HepG2 (cell line): ENCODE data around the gene KCNJ6. TPM values are rescaled to one million over a fixed set of nuclear protein-coding genes. Genes with fewer than 3 reads are reported as not detected.

Experiments used
- ATAC-seq: fragments of 200-7000 bp; cut with Tn5 transposase; 3 replicates; pipeline ENCODE4 v1.9.1; 2020; ENCODE audit warnings: mild to moderate bottlenecking, moderate library complexity
- BruUV-seq: library from RNA; stranded (reverse); fragments of 400-500 nt; replicated peaks from 2 replicates; lab custom pipeline; 2021; lab: Mats Ljungman, UMichigan
- CTCF ChIA-PET: fragments of 300-600 bp; formaldehyde crosslinking; extraction: SDS; loops from one replicate; lab custom pipeline; 2021; ENCODE audit warnings: low total read pairs, inconsistent platforms, low intra/inter-chr PET ratio; lab: Yijun Ruan, JAX
- POLR2A ChIA-PET: fragments of 350-600 bp; sonication (Branson Sonifier 250); formaldehyde crosslinking; loops from one replicate; lab custom pipeline; 2020; ENCODE audit warnings: antibody characterized with exemption, inconsistent platforms; lab: Yijun Ruan, JAX
- DNase-seq: peaks from one replicate; pipeline ENCODE4 v3.0.0-alpha.2; 2015; ENCODE audit warnings: low spot score
- FAIRE-seq: peaks from 3 replicates; lab custom pipeline; 2011; peaks lifted over from hg19 to GRCh38; lab: Jason Lieb, UNC
- H2AFZ ChIP-seq: one replicate; pipeline ENCODE4 v1.6.1; 2011; ENCODE audit warnings: low read length, inconsistent platforms
- H3K27ac ChIP-seq: fragments of 300-600 bp; 3 replicates; pipeline ENCODE4 v1.8.0; 2011; ENCODE audit warnings: mixed run types, mild to moderate bottlenecking, mixed read lengths, low read length, inconsistent platforms; ENCODE audit not compliant: insufficient read depth; ENCODE audit errors: extremely low read length
- H3K27me3 ChIP-seq, 2 experiments: fragments of 200-600 bp in 1 of 2; 2 replicates in 1 of 2; 3 replicates in 1 of 2; pipeline versions ENCODE4 v1.6.0 to v1.8.0; 2011; ENCODE audit warnings: low read length in 2 of 2, mild to moderate bottlenecking in 2 of 2, moderate library complexity in 2 of 2, inconsistent platforms in 1 of 2; ENCODE audit not compliant: insufficient read depth in 2 of 2, control insufficient read depth in 1 of 2
- H3K36me3 ChIP-seq, 2 experiments: fragments of 200-600 bp in 1 of 2; replicated peaks in 1 of 2; 2 replicates in 1 of 2; 3 replicates in 1 of 2; pipeline versions ENCODE4 v1.5.1 to v1.8.0; 2011; ENCODE audit warnings: low read length in 2 of 2, inconsistent platforms in 1 of 2; ENCODE audit not compliant: insufficient read depth in 2 of 2, control insufficient read depth in 1 of 2
- H3K4me1 ChIP-seq: 2 replicates; pipeline ENCODE4 v1.5.1; 2012; ENCODE audit warnings: low read length, inconsistent platforms; ENCODE audit not compliant: insufficient read depth
- H3K4me2 ChIP-seq: 2 replicates; pipeline ENCODE4 v1.6.0; 2011; ENCODE audit warnings: low read depth, low read length, inconsistent platforms
- H3K4me3 ChIP-seq, 3 experiments: fragments of 200-600 bp in 1 of 3; sonication (generic), shearing (Covaris generic) in 1 of 3; replicated peaks in 1 of 3; 2 replicates each; pipeline ENCODE4 v1.5.1; 2011 to 2016; ENCODE audit warnings: low read length in 3 of 3, inconsistent platforms in 2 of 3, low read depth in 2 of 3, mild to moderate bottlenecking in 2 of 3, control low read depth in 1 of 3, mixed read lengths in 1 of 3; ENCODE audit not compliant: insufficient read depth in 1 of 3
- H3K79me2 ChIP-seq: one replicate; pipeline ENCODE4 v1.6.1; 2011; ENCODE audit warnings: low read length, inconsistent platforms; ENCODE audit not compliant: insufficient read depth
- H3K9ac ChIP-seq: 2 replicates; pipeline ENCODE4 v1.6.0; 2011; ENCODE audit warnings: mild to moderate bottlenecking, low read depth, low read length, inconsistent platforms; ENCODE audit not compliant: insufficient read depth
- H3K9me3 ChIP-seq: 2 replicates; pipeline ENCODE4 v1.5.1; 2012; ENCODE audit warnings: mild to moderate bottlenecking, low read length
- H4K20me1 ChIP-seq: 2 replicates; pipeline ENCODE4 v1.6.0; 2011; ENCODE audit warnings: inconsistent platforms, mild to moderate bottlenecking, low read length, moderate library complexity; ENCODE audit not compliant: insufficient read depth
- BCL3 ChIP-seq: sonication (generic); formaldehyde crosslinking; IDR thresholded peaks from 2 replicates; pipeline ENCODE4 v1.5.1; 2020; ENCODE audit warnings: mild to moderate bottlenecking, missing genetic modification reagents, moderate library complexity
- DNMT3B ChIP-seq: conservative IDR thresholded peaks from 2 replicates; pipeline ENCODE4 v1.6.1; 2016; ENCODE audit warnings: missing biosample characterization, control low read depth
- EP300 ChIP-seq, 3 experiments: sonication (generic) in 1 of 3; formaldehyde crosslinking in 1 of 3; IDR thresholded peaks; 2 replicates each; pipeline versions ENCODE4 v1.5.1 to v1.6.1; 2011 to 2020; ENCODE audit warnings: low read depth in 2 of 3, low read length in 2 of 3, borderline replicate concordance in 1 of 3, improper control_type of control experiment in 1 of 3, mild to moderate bottlenecking in 1 of 3, missing genetic modification reagents in 1 of 3, moderate library complexity in 1 of 3
- ISL2 ChIP-seq: sonication (generic); formaldehyde crosslinking; IDR thresholded peaks from 2 replicates; pipeline ENCODE4 v1.5.0; 2020; ENCODE audit warnings: missing genetic modification reagents
- LBX2 ChIP-seq: sonication (generic); formaldehyde crosslinking; IDR thresholded peaks from 2 replicates; pipeline ENCODE4 v1.5.0; 2020; ENCODE audit warnings: missing genetic modification reagents, mild to moderate bottlenecking, borderline replicate concordance
- MAF1 ChIP-seq: sonication (generic); formaldehyde crosslinking; IDR thresholded peaks from 2 replicates; pipeline ENCODE4 v1.5.0; 2020; ENCODE audit warnings: missing genetic modification reagents, borderline replicate concordance
- MAFK ChIP-seq, 2 experiments: IDR thresholded peaks in 1 of 2; conservative IDR thresholded peaks in 1 of 2; 2 replicates each; pipeline ENCODE4 v1.6.1; 2011; ENCODE audit warnings: improper control_type of control experiment in 2 of 2, low read length in 2 of 2
- MTF2 ChIP-seq: sonication (generic); formaldehyde crosslinking; IDR thresholded peaks from 2 replicates; pipeline ENCODE4 v1.5.0; 2020; ENCODE audit warnings: missing genetic modification reagents, borderline replicate concordance
- PLSCR1 ChIP-seq: sonication (generic); formaldehyde crosslinking; IDR thresholded peaks from 2 replicates; pipeline ENCODE4 v1.5.0; 2020; ENCODE audit warnings: missing genetic modification reagents, mild to moderate bottlenecking, borderline replicate concordance
- RARG ChIP-seq: sonication (generic); formaldehyde crosslinking; IDR thresholded peaks from 2 replicates; pipeline ENCODE4 v1.4.0; 2020; ENCODE audit warnings: low read depth, mild to moderate bottlenecking, missing genetic modification reagents
- RCOR2 ChIP-seq: IDR thresholded peaks from 2 replicates; pipeline ENCODE4 v1.6.1; 2016; ENCODE audit warnings: missing biosample characterization, missing genetic modification reagents
- SUZ12 ChIP-seq: fragments of 150-350 bp; IDR thresholded peaks from 2 replicates; pipeline ENCODE4 v1.6.1; 2014; ENCODE audit warnings: low read depth, low read length
- ZBTB20 ChIP-seq: sonication (generic); formaldehyde crosslinking; IDR thresholded peaks from 2 replicates; pipeline ENCODE4 v1.8.1; 2023; ENCODE audit warnings: missing genetic modification reagents, low read depth, mild to moderate bottlenecking, borderline replicate concordance
- ZNF124 ChIP-seq: sonication (generic); formaldehyde crosslinking; IDR thresholded peaks from 2 replicates; pipeline ENCODE4 v1.4.0; 2020; ENCODE audit warnings: missing genetic modification reagents
- ZSCAN25 ChIP-seq: sonication (generic); formaldehyde crosslinking; IDR thresholded peaks from 2 replicates; pipeline ENCODE4 v1.8.0; 2022; ENCODE audit warnings: mild to moderate bottlenecking, missing genetic modification reagents
- WGBS: methylation state at CpG from one replicate; pipeline ENCODE4 v1.1.6; 2017; ENCODE audit warnings: low lambda C conversion rate; 5-methylcytosine and 5-hydroxymethylcytosine counted together
- in situ Hi-C: cut with HindIII; loops from 2 replicates; pipeline ENCODE4 v1.10.0; 2017; ENCODE audit warnings: low pct_unique_long_range_greater_than_20kb; ENCODE audit not compliant: extremely low pct_ligation_motif_present
- intact Hi-C: fragments of 100-400 bp; cut with micrococcal nuclease; formaldehyde crosslinking; loops from one replicate; pipeline ENCODE4 v1.10.0; 2022; ENCODE audit not compliant: unreplicated experiment
- polyA plus RNA-seq, 8 experiments: library from polyadenylated mRNA; depleted of rRNA in 3 of 8; stranded (reverse) in 7 of 8; unstranded in 1 of 8; fragments of >200 nt; fragmentation: Illumina TruSeq in 4 of 8; extraction: Trizol in 4 of 8; gene quantifications; 2 replicates each; pipeline versions ENCODE4 v1.2.1 to v1.2.3, GENCODE V29; 2011 to 2016; ENCODE audit warnings: low read depth in 4 of 8, missing spikeins in 1 of 8, mixed read lengths in 1 of 8; ENCODE audit not compliant: insufficient read depth in 1 of 8
- total RNA-seq, 5 experiments: library from RNA; depleted of rRNA; stranded (reverse); fragments of >200 nt; fragmentation: Illumina TruSeq; extraction: Trizol; gene quantifications; 2 replicates each; pipeline ENCODE4 v1.2.3, GENCODE V29; 2016; ENCODE audit warnings: low read depth in 1 of 5
- TF ChIP-seq, protein P1 (sequence below): IDR thresholded peaks from 2 replicates; pipeline ENCODE4 v1.6.1; 2012; ENCODE audit warnings: low read depth, low read length, improper control_type of control experiment
- TF ChIP-seq, protein P2 (sequence below): sonication (generic); formaldehyde crosslinking; IDR thresholded peaks from 2 replicates; pipeline ENCODE4 v1.4.0; 2020; ENCODE audit warnings: missing genetic modification reagents, borderline replicate concordance

KCNJ6 gene
- total and polyA plus RNA-seq, 2 of the 13 experiments (the other 11 are each of a cell fraction or from before 2014, with no cell fraction given), result not detected

- H3K9me3 ChIP-seq, result no peaks in the 10 kb centered on the region
- no TSS peak for BruUV-seq
- H3K4me2 ChIP-seq, result no peak overlapping the region
- intact Hi-C loops (no loop called here), in situ Hi-C loops (no loop called here)
- ATAC-seq (no peak), DNase-seq (no peak), FAIRE-seq (no peak)
- no peak overlapping the region for H3K27ac ChIP-seq
- H4K20me1 ChIP-seq, result no peaks in the 10 kb centered on the region
- no peak overlapping the region for H2AFZ ChIP-seq
- H3K79me2 ChIP-seq, result no peaks in the 10 kb centered on the region
- ChIA-PET CTCF (no interaction called here), POLR2A (no interaction called here)
- H3K4me1 ChIP-seq, result no peaks in the 10 kb centered on the region
- no peak overlapping the region for H3K9ac ChIP-seq
- WGBS, result 44% methylated on average over 2 of the region's 2 CpGs
- H3K27me3 ChIP-seq, result no peaks in the 10 kb centered on the region
- no peak overlapping the region for H3K4me3 ChIP-seq
- no peaks in the 10 kb centered on the region for H3K36me3 ChIP-seq
- TF ChIP-seq, protein P1, sequence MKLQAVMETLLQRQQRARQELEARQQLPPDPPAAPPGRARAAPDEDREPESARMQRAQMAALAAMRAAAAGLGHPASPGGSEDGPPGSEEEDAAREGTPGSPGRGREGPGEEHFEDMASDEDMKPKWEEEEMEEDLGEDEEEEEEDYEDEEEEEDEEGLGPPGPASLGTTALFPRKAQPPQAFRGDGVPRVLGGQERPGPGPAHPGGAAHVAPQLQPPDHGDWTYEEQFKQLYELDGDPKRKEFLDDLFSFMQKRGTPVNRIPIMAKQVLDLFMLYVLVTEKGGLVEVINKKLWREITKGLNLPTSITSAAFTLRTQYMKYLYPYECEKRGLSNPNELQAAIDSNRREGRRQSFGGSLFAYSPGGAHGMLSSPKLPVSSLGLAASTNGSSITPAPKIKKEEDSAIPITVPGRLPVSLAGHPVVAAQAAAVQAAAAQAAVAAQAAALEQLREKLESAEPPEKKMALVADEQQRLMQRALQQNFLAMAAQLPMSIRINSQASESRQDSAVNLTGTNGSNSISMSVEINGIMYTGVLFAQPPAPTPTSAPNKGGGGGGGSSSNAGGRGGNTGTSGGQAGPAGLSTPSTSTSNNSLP, result no peak
- no peak for TF ChIP-seq EP300 (IDR thresholded peaks at IDR 0.05; ENCODE audit: low read depth in 2 of 2, low read length in 2 of 2)
- TF ChIP-seq EP300 (CRISPR knock-in tag; IDR thresholded peaks at IDR 0.05; ENCODE audit: borderline replicate concordance), result no peak
- TF ChIP-seq BCL3 (CRISPR knock-in tag), result no peak
- TF ChIP-seq, protein P2, sequence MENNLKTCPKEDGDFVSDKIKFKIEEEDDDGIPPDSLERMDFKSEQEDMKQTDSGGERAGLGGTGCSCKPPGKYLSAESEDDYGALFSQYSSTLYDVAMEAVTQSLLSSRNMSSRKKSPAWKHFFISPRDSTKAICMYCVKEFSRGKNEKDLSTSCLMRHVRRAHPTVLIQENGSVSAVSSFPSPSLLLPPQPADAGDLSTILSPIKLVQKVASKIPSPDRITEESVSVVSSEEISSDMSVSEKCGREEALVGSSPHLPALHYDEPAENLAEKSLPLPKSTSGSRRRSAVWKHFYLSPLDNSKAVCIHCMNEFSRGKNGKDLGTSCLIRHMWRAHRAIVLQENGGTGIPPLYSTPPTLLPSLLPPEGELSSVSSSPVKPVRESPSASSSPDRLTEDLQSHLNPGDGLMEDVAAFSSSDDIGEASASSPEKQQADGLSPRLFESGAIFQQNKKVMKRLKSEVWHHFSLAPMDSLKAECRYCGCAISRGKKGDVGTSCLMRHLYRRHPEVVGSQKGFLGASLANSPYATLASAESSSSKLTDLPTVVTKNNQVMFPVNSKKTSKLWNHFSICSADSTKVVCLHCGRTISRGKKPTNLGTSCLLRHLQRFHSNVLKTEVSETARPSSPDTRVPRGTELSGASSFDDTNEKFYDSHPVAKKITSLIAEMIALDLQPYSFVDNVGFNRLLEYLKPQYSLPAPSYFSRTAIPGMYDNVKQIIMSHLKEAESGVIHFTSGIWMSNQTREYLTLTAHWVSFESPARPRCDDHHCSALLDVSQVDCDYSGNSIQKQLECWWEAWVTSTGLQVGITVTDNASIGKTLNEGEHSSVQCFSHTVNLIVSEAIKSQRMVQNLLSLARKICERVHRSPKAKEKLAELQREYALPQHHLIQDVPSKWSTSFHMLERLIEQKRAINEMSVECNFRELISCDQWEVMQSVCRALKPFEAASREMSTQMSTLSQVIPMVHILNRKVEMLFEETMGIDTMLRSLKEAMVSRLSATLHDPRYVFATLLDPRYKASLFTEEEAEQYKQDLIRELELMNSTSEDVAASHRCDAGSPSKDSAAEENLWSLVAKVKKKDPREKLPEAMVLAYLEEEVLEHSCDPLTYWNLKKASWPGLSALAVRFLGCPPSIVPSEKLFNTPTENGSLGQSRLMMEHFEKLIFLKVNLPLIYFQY, result no peak
- TF ChIP-seq ZSCAN25, result no peak
- no peak for TF ChIP-seq RARG (CRISPR knock-in tag)
- no peak for TF ChIP-seq ISL2 (CRISPR knock-in tag)
- TF ChIP-seq PLSCR1 (CRISPR knock-in tag), result no peak
- no peak for TF ChIP-seq LBX2 (CRISPR knock-in tag)
- no peak for TF ChIP-seq ZBTB20 (CRISPR knock-in tag)
- no peak for TF ChIP-seq MAF1 (CRISPR knock-in tag)
- no peak for TF ChIP-seq SUZ12
- TF ChIP-seq MAFK (conservative IDR thresholded peaks at IDR 0.05 in 1 of 2, IDR thresholded peaks at IDR 0.05 in 1 of 2; ENCODE audit: low read length in 2 of 2), result no peak
- TF ChIP-seq DNMT3B (CRISPR knock-in tag), result no peak
- TF ChIP-seq MTF2 (CRISPR knock-in tag), result no peak
- TF ChIP-seq ZNF124 (CRISPR knock-in tag), result no peak
- no peak for TF ChIP-seq RCOR2 (CRISPR knock-in tag)
Measured at GRCh38 chr21:37855271-37855646, 61.0 kb downstream of the KCNJ6 start.
